T-helper 22 cell (primary cell): Measurements from ENCODE around the gene PACSIN1.

Experiments
- DNase-seq: peaks from one replicate; pipeline ENCODE4 v3.0.0-alpha.2; 2020; ENCODE audit warnings: low read depth

PACSIN1 gene

DNA sequence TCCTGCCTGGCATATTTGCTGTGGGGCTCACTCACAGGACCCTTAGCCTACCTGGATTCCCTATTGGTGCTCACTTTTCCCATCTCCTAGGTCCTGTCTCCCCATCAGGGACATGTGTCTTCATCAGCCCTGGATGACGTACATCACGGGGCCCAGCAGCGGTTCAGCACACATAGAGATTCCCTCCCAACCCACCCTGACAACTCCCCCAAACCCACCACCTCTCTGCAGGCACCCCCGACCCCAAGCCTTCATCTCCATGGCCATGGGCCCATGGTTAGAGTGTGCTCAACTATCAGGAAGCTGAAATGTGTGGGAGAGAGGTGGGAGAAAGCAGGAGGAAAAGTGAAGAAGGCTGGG, 115.7 kb downstream of the PACSIN1 start:
- DNase-seq, result no peak

DNA sequence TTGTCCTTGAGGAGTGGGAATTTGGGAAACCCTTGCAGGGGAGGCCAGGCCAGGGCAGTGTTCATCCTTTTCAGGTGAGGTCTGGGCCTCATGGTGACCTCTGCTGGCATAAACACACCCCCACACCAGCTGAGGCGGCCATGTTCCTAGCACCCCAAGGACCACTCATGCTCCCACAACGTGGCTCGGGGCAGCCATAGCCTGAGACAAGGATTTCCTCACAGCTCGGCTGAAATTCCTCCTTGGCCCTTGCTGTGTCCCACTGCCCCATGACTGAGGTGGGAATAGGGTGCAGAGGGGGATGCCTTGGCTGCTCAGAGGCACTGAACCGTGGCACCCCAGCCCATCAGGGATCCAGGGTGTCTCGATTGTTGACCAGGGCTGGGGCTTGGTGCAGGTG, 117.6 kb downstream of the PACSIN1 start:
- DNase-seq, result no peak

- DNase-seq, result no peak
Measured at GRCh38 chr6:34583861-34584604, 118.2 kb downstream of the PACSIN1 start.

DNA sequence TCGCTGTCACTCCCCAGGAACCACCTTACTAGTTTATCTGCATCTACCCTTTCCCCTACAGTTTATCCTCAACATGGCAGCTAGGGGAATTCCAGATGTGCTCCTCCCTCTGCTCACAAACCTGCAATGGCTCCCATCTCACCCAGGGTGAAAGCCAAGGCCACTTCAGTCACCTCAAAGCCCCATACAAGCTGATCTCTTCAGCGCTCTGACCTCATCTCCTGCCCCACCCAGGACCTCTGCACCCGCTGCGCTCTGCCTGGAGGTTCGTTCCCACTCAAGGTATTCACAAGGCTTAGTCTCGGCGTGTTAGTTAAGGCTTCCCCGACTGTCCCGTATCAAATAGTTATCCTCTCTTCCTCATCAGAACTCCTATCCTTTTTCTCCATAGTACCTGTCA, 118.8 kb downstream of the PACSIN1 start:
- no peak for DNase-seq
